Smooth muscle cell of the coronary artery (primary cell): ENCODE measurements around the gene ASAH2B. TPM values are rescaled to one million over a fixed set of nuclear protein-coding genes. Genes with fewer than 3 reads are reported as not detected.

ENCODE experiments used
- total RNA-seq: library from RNA; depleted of rRNA; stranded (reverse); fragments of >200 nt; gene quantifications from 2 replicates; pipeline ENCODE4 v1.2.3, GENCODE V29; 2014; ENCODE audit warnings: low replicate concordance

Gene ASAH2B
- total RNA-seq = 1.2 and 4.0 TPM in 2 replicates

DNA sequence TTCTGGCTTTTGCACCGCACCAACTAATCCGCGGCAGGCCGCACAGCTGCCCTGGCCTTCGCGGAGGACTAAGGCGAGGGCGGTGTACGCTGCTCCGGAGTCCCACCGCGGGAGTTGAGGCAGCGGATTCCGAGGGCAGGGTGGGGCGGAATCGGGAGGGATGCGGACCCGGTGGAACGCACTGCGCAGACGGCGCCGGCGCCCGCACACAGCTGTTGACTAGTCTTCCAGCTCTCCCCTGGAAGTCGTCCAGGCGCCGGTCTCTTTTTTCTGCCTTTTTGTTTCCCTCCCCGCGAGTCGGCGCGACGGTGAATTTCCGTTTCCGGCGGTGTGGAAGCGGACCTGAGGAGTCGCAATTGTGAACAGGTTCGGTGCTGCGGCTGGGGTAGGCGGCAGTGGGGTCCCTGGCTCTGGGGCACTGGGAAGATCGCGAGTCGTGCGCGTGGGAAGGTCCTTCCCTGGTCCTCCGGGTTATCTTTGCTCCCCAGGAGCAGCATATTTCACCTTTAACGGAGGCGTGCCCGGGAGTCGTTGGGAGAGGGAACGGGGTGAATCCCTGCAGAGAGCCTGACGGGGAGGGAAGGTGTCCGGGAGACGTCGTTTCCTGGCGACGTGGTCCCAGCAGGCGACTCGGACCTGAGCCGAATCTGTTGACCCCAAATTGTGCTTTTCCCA, at the start of gene ASAH2B:
ASAH2B (plus strand) TSS at position 319 of the 675 bp plus-strand sequence. CDS start 5,195 bp downstream, outside the sequence.

Other genes with a start within 250 kb of the ASAH2B start
- 26.7 and 28.8 TPM in 2 replicates for gene SGMS1, start 116.0 kb upstream of the ASAH2B start, total RNA-seq
- gene A1CF, start 145.7 kb downstream of the ASAH2B start, total RNA-seq = not detected in 2 replicates